Measurements from ENCODE around the gene PPP2R2D.
A peak's percentile ranks its signal among the peaks of the same experiment; 100 is the strongest.

Gene PPP2R2D

GRCh38 chr10:132003282-132003924 lies 102.6 kb downstream of the PPP2R2D start:
- DNase-seq = no peak

- DNase-seq = no peak
Measured at GRCh38 chr10:132004052-132004451, 103.2 kb downstream of the PPP2R2D start.

DNA sequence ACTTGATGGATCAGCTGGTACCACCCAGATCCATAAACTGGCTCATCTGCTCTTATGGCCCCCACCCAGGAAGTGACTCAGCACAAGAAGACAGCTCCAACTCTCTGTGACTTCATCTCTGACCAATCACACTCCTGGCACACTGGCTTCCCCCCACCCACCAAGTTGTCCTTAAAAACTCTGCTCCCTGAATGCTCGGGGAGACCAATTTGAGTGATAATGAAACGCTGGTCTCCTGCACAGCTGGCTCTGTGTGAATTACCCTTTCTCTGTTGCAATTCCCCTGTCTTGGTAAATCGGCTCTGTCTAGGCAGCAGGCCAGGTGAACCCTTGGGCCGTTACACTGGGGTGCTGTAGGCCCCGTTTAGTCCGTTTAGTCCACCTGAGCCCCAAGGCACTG lies 104.3 kb downstream of the PPP2R2D start:
- peak; percentile 3 for DNase-seq

DNA sequence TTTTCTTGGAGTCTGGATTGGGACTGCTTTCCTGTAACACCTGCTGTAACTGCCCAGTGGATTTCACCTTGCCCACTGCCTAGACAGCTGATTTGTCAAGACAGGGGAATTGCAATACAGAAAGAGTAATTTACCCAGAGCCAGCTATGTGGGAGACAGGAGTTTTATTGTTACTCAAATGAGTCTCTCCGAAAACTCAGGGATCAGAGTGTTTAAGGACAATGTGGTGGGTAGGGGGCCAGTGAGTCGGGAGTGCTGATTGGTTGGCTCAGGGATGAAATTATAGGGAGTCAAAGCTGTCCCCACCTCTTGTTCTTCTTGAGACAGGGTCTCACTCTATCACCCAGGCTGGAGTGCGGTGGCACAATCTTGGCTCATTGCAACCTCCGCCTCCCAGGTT lies 106.2 kb downstream of the PPP2R2D start:
- DNase-seq = no peak

GRCh38 chr10:132007681-132008080 lies 106.9 kb downstream of the PPP2R2D start:
- no peak for DNase-seq

Measured in suppressor macrophage treated with lipopolysaccharide for 4 hours (primary cell).